ENCODE results near the gene NHSL1.

The NHSL1 gene

DNA sequence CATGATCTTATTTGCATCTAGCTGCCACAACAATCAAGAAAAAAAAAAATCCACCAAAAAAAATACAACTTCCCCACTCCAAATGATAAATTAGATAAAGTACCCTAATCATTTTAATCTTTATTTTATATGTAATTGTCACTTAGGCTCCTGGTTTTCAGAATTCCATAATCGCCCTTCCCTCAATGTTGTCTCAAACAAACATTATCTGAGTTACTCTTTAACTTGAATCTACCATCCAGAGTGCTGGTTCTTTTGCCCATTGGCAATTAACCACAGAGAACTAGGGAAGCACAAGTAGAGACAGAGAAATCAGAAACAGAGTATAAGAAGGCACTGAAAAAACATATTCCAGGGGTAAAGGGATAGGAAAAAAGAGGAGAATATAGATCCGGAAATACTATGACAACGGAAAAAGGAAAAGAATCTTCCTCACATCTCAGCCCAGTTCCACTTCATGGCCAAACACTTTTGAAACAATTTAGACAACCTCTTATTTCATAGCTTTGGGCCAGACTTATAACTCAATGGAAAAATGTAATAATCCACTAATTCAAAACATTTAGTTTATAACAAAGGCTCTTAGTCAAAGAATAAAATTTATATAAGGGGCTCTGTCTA lies 861 bp upstream of the NHSL1 start:
- H3K27ac ChIP-seq = peak overlapping the region; percentile 45
- no peak for DNase-seq (ENCODE audit: low read depth, low spot score)

DNA sequence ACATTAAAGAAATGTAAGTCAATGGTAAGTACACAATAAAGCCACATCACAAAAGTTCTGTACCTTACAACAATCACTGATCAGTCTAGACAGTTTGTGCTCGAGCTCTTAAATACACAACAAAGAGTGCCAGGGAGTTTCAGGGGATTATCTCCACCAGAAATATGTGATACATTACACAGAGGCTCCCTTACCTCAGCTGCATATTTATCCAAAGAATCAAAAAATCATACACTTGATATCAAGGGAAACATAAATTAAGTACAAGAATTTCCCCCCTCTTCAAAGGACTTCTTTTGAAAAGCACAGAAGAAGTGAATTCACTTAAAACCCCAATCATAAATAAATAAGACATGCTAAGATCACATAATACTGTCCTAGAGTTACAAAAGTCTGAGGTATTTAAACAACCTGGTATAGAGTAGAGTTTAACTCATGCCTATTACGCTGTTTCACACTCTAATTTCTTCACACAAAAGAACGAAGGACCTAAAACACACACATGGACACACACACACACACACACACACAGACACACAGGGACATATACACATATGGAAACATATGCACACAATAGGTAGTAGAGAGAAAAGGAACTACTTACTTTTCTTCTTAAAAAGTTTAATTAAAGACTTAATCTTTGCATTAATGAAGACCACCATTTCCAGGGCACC lies 528 bp downstream of the NHSL1 start:
- DNase-seq (ENCODE audit: low read depth, low spot score) = no peak
- peak overlapping the region; percentile 45 for H3K27ac ChIP-seq

- H3K27ac ChIP-seq = no peak overlapping the region
- DNase-seq (ENCODE audit: low read depth, low spot score) = no peak
Observed at GRCh38 chr6:138497286-138497685, 2.0 kb downstream of the NHSL1 start.

DNA sequence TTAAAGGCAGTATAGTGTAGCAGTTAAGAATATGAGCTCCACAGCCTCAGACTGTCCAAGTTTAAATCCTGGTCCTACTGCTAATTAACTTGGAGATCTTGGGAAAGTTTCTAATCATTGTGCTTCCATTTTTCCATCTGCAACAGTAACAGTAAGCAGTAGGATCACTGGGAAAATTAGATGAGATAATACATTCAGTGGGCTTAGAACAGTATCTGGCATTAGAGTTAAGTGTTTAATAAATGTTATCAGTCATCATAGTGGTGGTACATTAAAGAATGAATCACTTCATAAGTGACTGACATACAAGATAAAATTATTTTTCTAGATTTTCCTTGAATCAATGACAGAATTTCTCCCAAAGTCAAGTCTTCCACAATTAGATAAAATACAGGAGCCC lies 5.0 kb downstream of the NHSL1 start:
- peak overlapping the region; percentile 70 for H3K27ac ChIP-seq
- DNase-seq (ENCODE audit: low read depth, low spot score) = no peak

GRCh38 chr6:138493413-138493812 lies 5.9 kb downstream of the NHSL1 start:
- peak overlapping the region; percentile 70 for H3K27ac ChIP-seq
- DNase-seq (ENCODE audit: low read depth, low spot score) = no peak

DNA sequence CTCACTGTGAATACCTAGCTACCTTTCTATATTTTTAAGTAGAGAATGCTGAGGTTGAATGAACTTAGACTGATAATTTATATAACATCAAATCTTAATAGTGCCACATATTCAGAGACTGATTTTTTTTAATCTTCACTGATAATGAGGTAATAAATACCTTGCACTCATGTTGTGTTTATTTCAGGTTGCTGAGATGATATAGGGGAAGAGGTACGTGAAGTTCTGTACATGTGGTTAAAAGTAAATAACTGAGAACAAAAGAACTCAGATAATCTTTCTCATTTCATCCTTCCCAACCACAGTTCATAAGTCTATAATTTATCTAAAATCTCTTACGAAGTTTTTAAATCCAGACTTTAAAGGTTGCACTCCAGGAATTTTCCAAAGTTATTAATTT lies 6.4 kb downstream of the NHSL1 start:
- no peak for DNase-seq (ENCODE audit: low read depth, low spot score)
- H3K27ac ChIP-seq = peak overlapping the region; percentile 70

- DNase-seq (ENCODE audit: low read depth, low spot score) = no peak
- H3K27ac ChIP-seq = no peak overlapping the region
Observed at GRCh38 chr6:138492113-138492512, 7.2 kb downstream of the NHSL1 start.

GRCh38 chr6:138491017-138491416 lies 8.3 kb downstream of the NHSL1 start:
- no peak overlapping the region for H3K27ac ChIP-seq
- DNase-seq (ENCODE audit: low read depth, low spot score) = no peak

DNA sequence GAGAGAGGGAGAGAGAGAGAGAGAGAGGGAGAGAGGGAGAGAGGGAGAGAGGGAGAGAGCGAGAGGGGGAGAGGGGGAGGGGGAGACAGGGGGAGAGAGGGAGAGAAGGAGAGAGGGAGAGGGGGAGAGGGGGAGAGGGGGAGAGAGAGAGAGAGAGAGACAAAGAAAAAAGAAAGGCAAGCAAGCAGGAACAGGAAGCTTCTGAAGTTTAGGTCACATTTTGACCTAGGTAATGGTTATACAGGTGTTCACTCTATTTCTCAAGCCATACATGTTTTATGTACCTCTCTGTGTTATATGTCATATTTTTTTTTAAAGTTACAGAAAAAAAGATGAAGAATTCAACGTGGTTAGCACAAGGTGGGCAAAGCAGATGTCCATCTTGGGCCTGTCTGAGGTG lies 9.4 kb downstream of the NHSL1 start:
- no peak overlapping the region for H3K27ac ChIP-seq
- no peak for DNase-seq (ENCODE audit: low read depth, low spot score)

GRCh38 chr6:138487102-138487604 lies 12.1 kb downstream of the NHSL1 start:
- no peak for DNase-seq (ENCODE audit: low read depth, low spot score)

GRCh38 chr6:138486249-138487101 lies 12.8 kb downstream of the NHSL1 start:
- H3K27ac ChIP-seq = no peak overlapping the region
- no peak for DNase-seq (ENCODE audit: low read depth, low spot score)

More at GRCh38 chr6:138487102-138487604, 12.1 kb downstream of the NHSL1 start:
- H3K27ac ChIP-seq = no peak overlapping the region

DNA sequence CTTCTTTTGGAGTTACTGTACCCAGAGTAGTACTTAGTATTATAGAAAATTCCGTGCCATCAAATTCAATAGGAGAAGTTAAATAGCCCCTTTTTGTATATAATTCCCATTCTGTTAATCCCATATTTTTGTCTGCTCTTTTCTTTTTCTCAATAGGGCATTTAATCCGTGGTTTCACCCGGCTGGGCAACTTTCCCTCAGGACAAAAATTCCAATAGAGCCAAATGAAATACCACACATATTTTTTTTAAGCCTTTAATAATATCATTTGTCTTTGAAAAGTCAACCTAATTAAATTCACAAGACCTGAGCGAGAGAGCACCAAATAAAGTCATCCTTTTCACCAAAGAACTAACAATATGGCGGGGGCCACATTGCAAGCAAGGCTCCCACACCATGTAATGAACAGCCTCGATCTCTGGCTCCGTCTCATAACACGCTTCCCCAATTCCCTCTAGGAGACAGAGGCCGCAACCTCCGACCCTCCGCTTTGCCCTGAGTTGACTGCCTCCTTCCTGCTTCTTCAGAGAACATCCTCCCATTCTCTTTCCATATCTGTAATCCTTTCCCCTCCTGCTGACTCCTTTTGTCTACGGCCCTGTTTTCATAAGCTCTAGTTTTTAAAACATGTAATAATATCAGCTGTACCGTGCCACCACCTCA lies 13.6 kb downstream of the NHSL1 start:
- DNase-seq (ENCODE audit: low read depth, low spot score) = no peak
- H3K27ac ChIP-seq = no peak overlapping the region

DNA sequence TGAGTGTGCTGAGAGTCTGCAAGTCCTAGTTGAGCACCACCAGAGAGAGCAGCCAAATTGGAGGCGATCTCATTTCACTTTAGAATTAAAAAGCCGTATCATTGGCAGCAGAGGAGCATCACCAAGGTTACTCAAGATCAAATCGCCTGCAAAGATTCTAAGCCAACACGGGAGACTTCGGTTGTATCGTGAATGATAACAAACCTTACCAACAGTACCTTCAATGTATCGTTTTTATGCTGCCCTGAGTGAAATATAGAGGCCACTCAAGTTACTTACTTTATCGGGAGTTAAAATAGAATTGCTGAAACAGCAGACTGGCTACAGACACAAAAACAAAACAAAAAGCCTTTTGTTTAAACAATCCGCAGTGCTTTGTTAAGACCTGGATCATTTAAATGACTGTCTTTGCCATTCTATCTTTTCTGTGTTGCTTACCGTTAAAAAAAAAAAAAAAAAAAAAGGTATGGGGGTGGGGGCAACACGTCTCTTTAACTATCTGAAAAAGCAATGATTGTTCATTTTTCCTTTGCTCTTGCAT lies 14.2 kb downstream of the NHSL1 start:
- DNase-seq (ENCODE audit: low read depth, low spot score) = no peak
- no peak overlapping the region for H3K27ac ChIP-seq

GRCh38 chr6:138484018-138484731 lies 15.1 kb downstream of the NHSL1 start:
- H3K27ac ChIP-seq = no peak overlapping the region
- DNase-seq (ENCODE audit: low read depth, low spot score) = no peak

- H3K27ac ChIP-seq = no peak overlapping the region
- no peak for DNase-seq (ENCODE audit: low read depth, low spot score)
Observed at GRCh38 chr6:138482816-138483215, 16.5 kb downstream of the NHSL1 start.

DNA sequence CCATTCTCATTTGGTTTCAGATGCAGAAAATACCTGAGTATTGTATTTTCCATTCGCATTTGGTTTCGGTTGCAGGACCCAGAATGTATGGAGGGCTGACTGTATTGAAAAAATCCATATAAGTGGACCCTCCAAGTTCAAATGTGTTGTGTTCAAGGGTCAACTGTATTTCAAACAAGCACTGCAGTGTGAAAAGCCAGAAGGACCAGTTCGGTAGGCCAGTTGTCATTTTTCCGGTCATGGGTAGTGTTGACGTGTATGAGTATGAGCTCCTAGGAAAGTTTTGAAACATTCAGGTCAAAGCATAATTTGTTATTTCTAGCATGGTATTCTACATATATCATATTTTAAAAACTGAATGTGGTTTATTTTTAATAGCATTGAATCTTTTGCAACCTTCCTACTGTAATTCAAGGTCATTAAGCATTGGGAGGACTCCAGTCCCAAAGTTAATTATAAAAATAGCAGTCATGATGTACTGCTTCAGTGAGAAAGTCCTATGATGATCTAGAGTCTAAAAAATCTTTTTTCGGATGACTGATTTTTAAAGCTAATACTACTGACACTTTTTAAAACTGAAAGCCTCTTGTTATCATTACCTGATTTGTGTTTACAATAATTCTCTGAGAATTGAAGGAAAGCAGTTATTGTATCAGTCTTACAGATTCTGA lies 18.9 kb downstream of the NHSL1 start:
- no peak overlapping the region for H3K27ac ChIP-seq
- DNase-seq (ENCODE audit: low read depth, low spot score) = no peak

GRCh38 chr6:138477913-138478539 lies 21.3 kb downstream of the NHSL1 start:
- no peak overlapping the region for H3K27ac ChIP-seq
- DNase-seq (ENCODE audit: low read depth, low spot score) = no peak

DNA sequence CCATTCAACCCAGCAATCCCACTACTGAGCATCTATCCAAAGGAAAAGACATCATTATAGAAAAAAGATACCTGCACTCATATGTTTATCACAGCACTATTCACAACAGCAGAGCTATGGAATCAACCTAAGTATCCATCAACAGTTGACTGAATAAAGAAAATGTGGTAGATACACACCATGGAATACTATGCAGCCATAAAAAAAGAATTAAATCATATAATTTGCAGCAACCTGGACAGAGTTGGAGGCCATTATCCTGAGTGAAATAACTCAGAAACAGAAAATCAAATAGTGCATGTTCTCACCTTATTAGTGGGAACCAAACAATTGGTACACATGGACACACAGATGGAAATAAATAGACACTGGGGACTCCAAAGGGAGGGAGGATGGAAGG lies 23.2 kb downstream of the NHSL1 start:
- no peak overlapping the region for H3K27ac ChIP-seq
- no peak for DNase-seq (ENCODE audit: low read depth, low spot score)

GRCh38 chr6:138473144-138473543 lies 26.1 kb downstream of the NHSL1 start:
- no peak overlapping the region for H3K27ac ChIP-seq
- DNase-seq (ENCODE audit: low read depth, low spot score) = no peak
